Activated T-cell treated with anti-CD3 and anti-CD28 coated beads, Interleukin-2, amount 50 U/mL, for 24 hours (primary cell): ENCODE data around the gene TRMT10C.
"Not testable (repeated sequence)": the region's sequence is repeated elsewhere in the genome, so short reads cannot be mapped to it uniquely, and the experiment has no call there.

Source experiments
- DNase-seq: peaks from one replicate; pipeline ENCODE4 v3.0.0-alpha.2; 2020
- H3K27ac Mint-ChIP-seq: 2 replicates; pipeline ENCODE4 v1.8.0; 2020; ENCODE audit warnings: mild to moderate bottlenecking, mixed read lengths
- H3K27me3 Mint-ChIP-seq: 2 replicates; pipeline ENCODE4 v1.8.0; 2020; ENCODE audit warnings: mixed read lengths
- H3K36me3 Mint-ChIP-seq: 2 replicates; pipeline ENCODE4 v1.8.0; 2020; ENCODE audit warnings: low read depth, mixed read lengths
- H3K4me1 Mint-ChIP-seq: 2 replicates; pipeline ENCODE4 v1.8.0; 2020; ENCODE audit warnings: low read depth, mixed read lengths
- H3K4me3 Mint-ChIP-seq: 2 replicates; pipeline ENCODE4 v1.8.0; 2020; ENCODE audit warnings: mild to moderate bottlenecking, moderate library complexity, mixed read lengths
- H3K9me3 Mint-ChIP-seq: 2 replicates; pipeline ENCODE4 v1.8.0; 2020; ENCODE audit warnings: mixed read lengths

The TRMT10C gene

GRCh38 chr3:101573449-101574387 is 12.1 kb downstream of the TRMT10C start, which contains the start of gene PCNP:
Gene PCNP (plus strand): TSS chr3:101574180. CDS start chr3:101574216, 36 bp downstream.
- H3K4me1 Mint-ChIP-seq, result peaks cover 65% of the 10 kb centered on the region
- peak within 1 kb of the TSS; percentile 96 for H3K4me3 Mint-ChIP-seq
- no peaks in the 10 kb centered on the region for H3K27me3 Mint-ChIP-seq
- peak; percentile 99 for DNase-seq
- H3K9me3 Mint-ChIP-seq, result no peaks in the 10 kb centered on the region
- H3K27ac Mint-ChIP-seq, result peak within 1 kb of the TSS; percentile 99
- H3K36me3 Mint-ChIP-seq, result peaks cover 46% of the 10 kb centered on the region

GRCh38 chr3:101574388-101575112 is 12.9 kb downstream of the TRMT10C start:
- H3K9me3 Mint-ChIP-seq, result no peaks in the 10 kb centered on the region
- H3K27me3 Mint-ChIP-seq, result no peaks in the 10 kb centered on the region
- H3K27ac Mint-ChIP-seq, result peak overlapping the region; percentile 99
- H3K4me3 Mint-ChIP-seq, result peak overlapping the region; percentile 96
- peak; percentile 83 for DNase-seq
- peaks cover 54% of the 10 kb centered on the region for H3K36me3 Mint-ChIP-seq
- H3K4me1 Mint-ChIP-seq, result peaks cover 68% of the 10 kb centered on the region

- peak overlapping the region; percentile 45 for H3K4me3 Mint-ChIP-seq
- H3K9me3 Mint-ChIP-seq, result no peaks in the 10 kb centered on the region
- H3K27ac Mint-ChIP-seq, result peak overlapping the region; percentile 55
- H3K4me1 Mint-ChIP-seq, result peaks cover 60% of the 10 kb centered on the region
- DNase-seq, result no peak
- H3K36me3 Mint-ChIP-seq, result peaks cover 78% of the 10 kb centered on the region
- no peaks in the 10 kb centered on the region for H3K27me3 Mint-ChIP-seq
These were observed 15.6 kb downstream of the TRMT10C start for GRCh38 chr3:101577286-101577685.

GRCh38 chr3:101588616-101589015 is 26.9 kb downstream of the TRMT10C start:
- Mint-ChIP-seq H3K4me1 (peaks cover 41% of the 10 kb centered on the region), H3K27me3 (no peaks in the 10 kb centered on the region), H3K9me3 (no peaks in the 10 kb centered on the region), H3K36me3 (peaks cover 95% of the 10 kb centered on the region), H3K27ac (peak overlapping the region; percentile 65), H3K4me3 (no peak overlapping the region)
- no peak for DNase-seq

DNA sequence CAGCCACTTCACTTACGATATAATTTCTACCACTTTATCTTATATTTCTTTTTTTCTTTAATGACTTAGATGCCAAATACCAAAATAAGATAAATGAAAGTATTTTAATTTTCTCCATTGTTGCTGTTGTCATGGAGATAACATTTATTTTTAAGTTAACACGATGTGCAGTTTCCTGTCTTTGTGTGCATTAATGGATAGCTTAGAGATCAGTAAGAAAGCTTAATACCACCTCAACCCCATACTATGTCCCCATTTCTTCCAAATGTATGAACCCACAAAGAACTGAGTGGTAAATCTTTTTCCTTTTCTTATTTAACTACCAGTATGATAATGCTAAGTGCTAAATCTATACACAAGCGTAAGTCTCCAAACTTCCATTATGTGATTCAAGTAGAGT is 29.4 kb downstream of the TRMT10C start:
- Mint-ChIP-seq H3K27me3 (no peaks in the 10 kb centered on the region), H3K4me3 (no peak overlapping the region), H3K36me3 (peaks cover 98% of the 10 kb centered on the region), H3K4me1 (peaks cover 25% of the 10 kb centered on the region), H3K9me3 (no peaks in the 10 kb centered on the region), H3K27ac (peak overlapping the region; percentile 52)
- DNase-seq, result no peak

DNA sequence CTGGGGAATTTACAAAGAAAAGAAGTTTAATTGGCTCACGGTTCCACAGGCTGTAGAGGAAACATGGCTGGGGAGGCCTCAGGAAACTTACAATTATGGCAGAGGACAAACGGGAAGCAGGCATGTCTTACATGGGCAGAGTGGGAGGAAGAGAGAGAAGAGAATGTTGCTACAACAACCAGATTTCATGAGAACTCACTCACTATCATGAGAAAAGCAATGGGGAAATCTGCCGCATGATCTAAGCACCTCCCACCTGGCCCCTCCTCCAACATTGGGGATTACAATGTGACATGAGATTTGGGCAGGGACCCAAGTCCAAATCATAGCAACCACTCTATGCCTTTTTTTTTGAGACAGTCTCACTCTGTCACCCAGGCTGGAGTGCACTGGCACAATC is 41.1 kb downstream of the TRMT10C start:
- H3K4me3 Mint-ChIP-seq, result no peak overlapping the region
- H3K4me1 Mint-ChIP-seq, result peaks cover 2% of the 10 kb centered on the region
- H3K27me3 Mint-ChIP-seq, result no peaks in the 10 kb centered on the region
- H3K27ac Mint-ChIP-seq, result no peak overlapping the region
- H3K36me3 Mint-ChIP-seq, result peaks cover 17% of the 10 kb centered on the region
- no peak for DNase-seq
- H3K9me3 Mint-ChIP-seq, result no peaks in the 10 kb centered on the region

GRCh38 chr3:101603184-101603583 is 41.5 kb downstream of the TRMT10C start:
- no peak for DNase-seq
- peaks cover 14% of the 10 kb centered on the region for H3K36me3 Mint-ChIP-seq
- H3K27me3 Mint-ChIP-seq, result no peaks in the 10 kb centered on the region
- H3K4me1 Mint-ChIP-seq, result peaks cover 2% of the 10 kb centered on the region
- no peaks in the 10 kb centered on the region for H3K9me3 Mint-ChIP-seq
- no peak overlapping the region for H3K27ac Mint-ChIP-seq
- H3K4me3 Mint-ChIP-seq, result no peak overlapping the region

DNA sequence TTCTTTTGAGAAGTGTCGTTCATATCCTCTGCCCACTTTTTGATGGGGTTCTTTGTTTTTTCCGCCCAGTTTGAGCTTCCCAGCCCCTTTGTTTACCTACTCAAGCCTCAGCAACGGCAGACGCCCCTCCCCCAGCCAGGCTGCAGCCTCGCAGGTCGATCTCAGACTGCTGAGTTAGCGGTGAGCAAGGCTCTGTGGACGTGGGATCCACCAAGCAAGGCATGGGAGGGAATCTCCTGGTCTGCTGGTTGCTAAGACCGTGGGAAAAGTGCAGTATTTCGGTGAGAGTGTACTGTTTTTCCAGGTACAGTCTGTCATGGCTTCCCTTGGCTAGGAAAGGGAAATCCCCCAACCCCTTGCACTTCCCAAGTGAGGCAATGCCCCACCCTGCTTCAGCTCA is 43.7 kb downstream of the TRMT10C start:
- H3K4me3 Mint-ChIP-seq, H3K36me3 Mint-ChIP-seq, H3K27ac Mint-ChIP-seq, H3K27me3 Mint-ChIP-seq, H3K4me1 Mint-ChIP-seq, H3K9me3 Mint-ChIP-seq, DNase-seq: not testable (repeated sequence)

GRCh38 chr3:101611023-101611422 is 49.4 kb downstream of the TRMT10C start:
- Mint-ChIP-seq H3K27me3 (no peaks in the 10 kb centered on the region), H3K27ac (no peak overlapping the region), H3K36me3 (no peaks in the 10 kb centered on the region), H3K4me1 (no peaks in the 10 kb centered on the region), H3K9me3 (no peaks in the 10 kb centered on the region), H3K4me3 (no peak overlapping the region)
- no peak for DNase-seq

DNA sequence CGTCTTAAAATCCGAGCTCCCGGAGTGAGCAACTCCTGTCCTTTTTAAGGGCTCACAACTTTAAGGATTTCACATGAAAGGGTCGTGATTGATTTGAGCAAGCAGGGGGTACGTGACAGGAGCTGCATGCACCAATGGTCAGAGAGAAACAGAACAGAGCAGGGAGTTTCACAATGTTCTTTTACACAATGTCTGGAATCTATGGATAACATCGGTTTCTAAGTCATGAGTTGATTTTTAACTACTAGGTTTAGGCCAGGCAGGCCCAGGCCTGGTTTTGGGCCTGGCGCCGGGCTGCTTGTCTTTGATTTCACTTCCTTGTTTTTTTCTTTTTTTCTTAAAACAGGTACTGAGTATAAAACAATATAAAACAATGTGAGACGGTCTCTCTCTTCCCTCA is 51.3 kb downstream of the TRMT10C start:
- not testable (repeated sequence) for DNase-seq, H3K27ac Mint-ChIP-seq, H3K27me3 Mint-ChIP-seq, H3K4me1 Mint-ChIP-seq, H3K9me3 Mint-ChIP-seq, H3K4me3 Mint-ChIP-seq, H3K36me3 Mint-ChIP-seq

DNA sequence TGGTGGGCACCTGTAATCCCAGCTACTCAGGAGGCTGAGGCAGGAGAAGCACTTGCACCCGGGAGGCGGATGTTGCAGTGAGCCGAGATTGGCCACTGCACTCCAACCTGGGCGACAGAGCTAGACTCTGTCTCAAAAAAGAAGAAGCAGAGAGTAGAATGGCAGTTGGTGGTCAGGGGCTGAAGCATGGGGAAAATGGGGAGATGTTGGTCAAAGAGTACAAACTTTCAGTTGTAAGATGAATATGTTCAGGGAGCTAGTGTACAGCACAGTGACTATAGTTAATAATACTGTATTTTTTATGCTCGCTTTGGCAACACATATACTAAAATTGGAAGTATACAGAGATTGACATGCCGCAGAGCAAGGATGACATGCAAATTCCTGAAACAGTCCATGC is 53.9 kb downstream of the TRMT10C start:
- no peaks in the 10 kb centered on the region for H3K27me3 Mint-ChIP-seq
- DNase-seq, result no peak
- no peaks in the 10 kb centered on the region for H3K9me3 Mint-ChIP-seq
- no peak overlapping the region for H3K4me3 Mint-ChIP-seq
- H3K36me3 Mint-ChIP-seq, result no peaks in the 10 kb centered on the region
- H3K27ac Mint-ChIP-seq, result no peak overlapping the region
- no peaks in the 10 kb centered on the region for H3K4me1 Mint-ChIP-seq
